WERI-Rb-1 (cell line): ENCODE data around the gene FNDC3B.

Source experiments
- DNase-seq: peaks from one replicate; pipeline ENCODE4 v3.0.0-alpha.2; 2020
- H3K27ac ChIP-seq: fragments of 250-450 bp; sonication (Bioruptor Pico); 2 replicates; pipeline ENCODE4 v1.5.1; 2020; ENCODE audit warnings: mild to moderate bottlenecking, moderate library complexity
- H3K27me3 ChIP-seq: fragments of 250-450 bp; sonication (Bioruptor Pico); 2 replicates; pipeline ENCODE4 v1.5.1; 2021; ENCODE audit warnings: mild to moderate bottlenecking, low read depth, moderate library complexity; ENCODE audit not compliant: insufficient read depth, severe bottlenecking
- H3K36me3 ChIP-seq: fragments of 250-450 bp; sonication (Bioruptor Pico); 2 replicates; pipeline ENCODE4 v1.5.1; 2020; ENCODE audit warnings: mild to moderate bottlenecking, moderate library complexity
- H3K4me3 ChIP-seq: 2 replicates; pipeline ENCODE4 v1.5.1; 2011; ENCODE audit warnings: low read depth, mild to moderate bottlenecking, control low read depth, low read length
- H3K9me3 ChIP-seq: fragments of 250-450 bp; sonication (Bioruptor Pico); 2 replicates; pipeline ENCODE4 v1.5.1; 2021; ENCODE audit warnings: mild to moderate bottlenecking, moderate library complexity; ENCODE audit not compliant: severe bottlenecking
- CTCF ChIP-seq: IDR thresholded peaks from 2 replicates; pipeline ENCODE4 v1.5.1; 2011; ENCODE audit warnings: low read depth, mild to moderate bottlenecking, control low read depth, inconsistent platforms, low read length

The FNDC3B gene

GRCh38 chr3:172405914-172406313 is 366.5 kb downstream of the FNDC3B start:
- no peak for DNase-seq
- Histone ChIP-seq H3K36me3 (no peaks in the 10 kb centered on the region), H3K27ac (no peak overlapping the region), H3K4me3 (no peak overlapping the region), H3K9me3 (no peaks in the 10 kb centered on the region), H3K27me3 (no peaks in the 10 kb centered on the region)
- no peak for TF ChIP-seq CTCF

- no peaks in the 10 kb centered on the region for H3K27me3 ChIP-seq
- no peaks in the 10 kb centered on the region for H3K36me3 ChIP-seq
- DNase-seq, result no peak
- H3K9me3 ChIP-seq, result no peaks in the 10 kb centered on the region
- no peak overlapping the region for H3K4me3 ChIP-seq
- no peak for TF ChIP-seq CTCF
- H3K27ac ChIP-seq, result no peak overlapping the region
Observed at GRCh38 chr3:172407872-172408271, 368.5 kb downstream of the FNDC3B start.

GRCh38 chr3:172410702-172411477 is 371.5 kb downstream of the FNDC3B start:
- no peaks in the 10 kb centered on the region for H3K27me3 ChIP-seq
- no peak for DNase-seq
- H3K4me3 ChIP-seq, result no peak overlapping the region
- no peak for TF ChIP-seq CTCF
- no peaks in the 10 kb centered on the region for H3K9me3 ChIP-seq
- no peaks in the 10 kb centered on the region for H3K36me3 ChIP-seq
- no peak overlapping the region for H3K27ac ChIP-seq

- Histone ChIP-seq H3K36me3 (no peaks in the 10 kb centered on the region), H3K9me3 (no peaks in the 10 kb centered on the region), H3K4me3 (no peak overlapping the region), H3K27me3 (no peaks in the 10 kb centered on the region), H3K27ac (no peak overlapping the region)
- TF ChIP-seq CTCF, result no peak
- no peak for DNase-seq
Observed at GRCh38 chr3:172411478-172411947, 372.1 kb downstream of the FNDC3B start.

GRCh38 chr3:172415323-172415722 is 375.9 kb downstream of the FNDC3B start:
- DNase-seq, result no peak
- H3K27ac ChIP-seq, result no peak overlapping the region

More at GRCh38 chr3:172415323-172415722, 375.9 kb downstream of the FNDC3B start:
- Histone ChIP-seq H3K4me3 (no peak overlapping the region), H3K27me3 (no peaks in the 10 kb centered on the region), H3K9me3 (no peaks in the 10 kb centered on the region), H3K36me3 (no peaks in the 10 kb centered on the region)
- no peak for TF ChIP-seq CTCF
